Measurements from ENCODE around the gene TAS2R3. TPM values are rescaled to one million over a fixed set of nuclear protein-coding genes. Genes with fewer than 3 reads are reported as not detected.

Gene TAS2R3
- total RNA-seq, result 0.72 and 2.0 TPM in 2 replicates

DNA sequence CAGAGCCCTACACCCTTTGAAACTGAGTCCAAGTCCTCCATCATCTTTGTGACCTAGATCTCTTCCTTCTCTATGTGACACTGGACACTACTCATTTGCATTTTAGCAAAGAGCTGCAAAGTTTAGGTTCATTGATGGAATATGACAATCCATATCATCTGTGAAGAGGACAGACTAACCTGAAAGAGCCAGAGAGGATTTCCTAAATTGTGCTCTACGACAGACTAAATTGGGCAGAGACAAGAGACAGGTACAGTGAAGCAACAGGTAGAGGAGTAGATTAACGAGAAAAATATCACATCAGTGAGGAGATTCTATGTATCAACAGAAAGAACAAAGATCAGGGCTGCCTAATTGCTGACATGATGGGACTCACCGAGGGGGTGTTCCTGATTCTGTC, at the start of gene TAS2R3:
Gene TAS2R3, plus strand, starts transcription at position 301 of the 400 bp plus-strand sequence. Its CDS starts 62 bp downstream, at position 363.

GRCh38 chr7:141737836-141738591, 25.9 kb upstream of the TAS2R3 start, which contains the start of gene SSBP1:
TSS of gene SSBP1 (plus strand) at chr7:141738358. CDS start at chr7:141739167, 809 bp downstream.

GRCh38 chr7:141776374-141776773, 12.5 kb downstream of the TAS2R3 start, which contains the start of gene TAS2R4:
TSS of gene TAS2R4 (plus strand) at chr7:141776674. CDS start at chr7:141778489, 1,815 bp downstream.

GRCh38 chr7:141789917-141790316, 26.0 kb downstream of the TAS2R3 start, which contains the start of gene TAS2R5:
TSS of gene TAS2R5 (plus strand) at chr7:141790217. CDS start at chr7:141790362, 145 bp downstream.

Small RNA genes lying within 50 kb of the gene (small RNA-seq; reads per million reads assigned to genes)
- gene RNU1-82P (ENCODE audit: low replicate concordance), result not detected

Other genes with a start within 250 kb of the TAS2R3 start
- 22.1 and 34.6 TPM in 2 replicates for gene AGK, start 212.7 kb upstream of the TAS2R3 start, total RNA-seq
- gene DENND11, start 61.9 kb upstream of the TAS2R3 start, total RNA-seq, result 3.4 and 4.2 TPM in 2 replicates
- not detected in 2 replicates for gene WEE2, start 55.7 kb upstream of the TAS2R3 start, total RNA-seq
- 105 and 114 TPM in 2 replicates for gene SSBP1, start 25.7 kb upstream of the TAS2R3 start, total RNA-seq
- gene TAS2R4, start 12.6 kb downstream of the TAS2R3 start, total RNA-seq, result 0.86 and 0.88 TPM in 2 replicates
- 0.57 and 0.66 TPM in 2 replicates for gene TAS2R5, start 26.1 kb downstream of the TAS2R3 start, total RNA-seq
- not detected in 2 replicates for gene PRSS37, start 77.4 kb downstream of the TAS2R3 start, total RNA-seq
- gene OR9A4, start 152.3 kb downstream of the TAS2R3 start, total RNA-seq, result not detected in 2 replicates
- not detected in 2 replicates for gene CLEC5A, start 182.9 kb downstream of the TAS2R3 start, total RNA-seq
- gene TAS2R38, start 209.7 kb downstream of the TAS2R3 start, total RNA-seq, result not detected in 2 replicates
- under 0.01 TPM in 1 of 2 replicates, not detected in the other for gene MGAM, start 231.8 kb downstream of the TAS2R3 start, total RNA-seq